Common myeloid progenitor, CD34-positive (primary cell): ENCODE results near the gene PTPN1.
A peak's percentile ranks its signal among the peaks of the same experiment; 100 is the strongest.

Source experiments
- CTCF ChIA-PET: fragments of 350-600 bp; sonication (Branson Sonifier 250); formaldehyde crosslinking; loops from one replicate; lab custom pipeline; 2021; ENCODE audit warnings: antibody characterized with exemption; lab: Charles Lee
- POLR2A ChIA-PET: fragments of 350-600 bp; sonication (Branson Sonifier 250); formaldehyde crosslinking; loops from one replicate; lab custom pipeline; 2021; ENCODE audit warnings: antibody characterized with exemption; lab: Charles Lee
- DNase-seq, 3 donors: peaks; one replicate each; pipeline versions ENCODE4 v3.0.0 to v3.0.0-alpha.2; 2013
- H3K27ac ChIP-seq, 2 experiments: 1 replicate in 1 of 2; 2 replicates in 1 of 2; pipeline ENCODE4 v1.7.0; 2013; ENCODE audit warnings: inconsistent platforms in 2 of 2, low read length in 2 of 2, mild to moderate bottlenecking in 2 of 2, low read depth in 1 of 2, moderate library complexity in 1 of 2; ENCODE audit not compliant: severe bottlenecking in 2 of 2, insufficient read depth in 1 of 2, poor library complexity in 1 of 2
- H3K27me3 ChIP-seq, 5 experiments: replicated peaks in 2 of 5; 1 replicate in 3 of 5; 2 replicates in 2 of 5; pipeline versions ENCODE4 v1.6.1 to v1.7.0; 2013; ENCODE audit warnings: low read length in 4 of 5, mild to moderate bottlenecking in 2 of 5, moderate library complexity in 2 of 5, inconsistent platforms in 1 of 5; ENCODE audit not compliant: insufficient read depth in 5 of 5, control insufficient read depth in 4 of 5
- H3K36me3 ChIP-seq, 4 experiments: 1 replicate in 2 of 4; 2 replicates in 2 of 4; pipeline versions ENCODE4 v1.6.1 to v1.7.0; 2013; ENCODE audit warnings: low read length in 3 of 4, control low read depth in 1 of 4, mild to moderate bottlenecking in 1 of 4; ENCODE audit not compliant: control insufficient read depth in 4 of 4, insufficient read depth in 4 of 4
- H3K4me1 ChIP-seq, 4 experiments: 1 replicate in 3 of 4; 2 replicates in 1 of 4; pipeline versions ENCODE4 v1.6.1 to v1.7.1; 2013; ENCODE audit warnings: low read length in 3 of 4, mild to moderate bottlenecking in 3 of 4, control low read depth in 1 of 4, inconsistent platforms in 1 of 4, moderate library complexity in 1 of 4; ENCODE audit not compliant: control insufficient read depth in 4 of 4, insufficient read depth in 4 of 4; ENCODE audit errors: control extremely low read depth in 1 of 4
- H3K4me3 ChIP-seq, 7 experiments: 1 replicate in 4 of 7; 2 replicates in 3 of 7; pipeline versions ENCODE4 v1.5.1 to v1.7.0; 2013; ENCODE audit warnings: mild to moderate bottlenecking in 7 of 7, low read length in 6 of 7, moderate library complexity in 6 of 7, inconsistent platforms in 2 of 7, low read depth in 2 of 7, control low read depth in 1 of 7; ENCODE audit not compliant: insufficient read depth in 4 of 7, control insufficient read depth in 1 of 7; ENCODE audit errors: extremely low read depth in 1 of 7
- H3K9me3 ChIP-seq, 5 experiments: 1 replicate in 4 of 5; 2 replicates in 1 of 5; pipeline versions ENCODE4 v1.6.1 to v1.7.1; 2013; ENCODE audit warnings: low read length in 4 of 5, mild to moderate bottlenecking in 2 of 5, inconsistent platforms in 1 of 5, low read depth in 1 of 5, moderate library complexity in 1 of 5; ENCODE audit not compliant: control insufficient read depth in 4 of 5, insufficient read depth in 2 of 5; ENCODE audit errors: control extremely low read depth in 1 of 5
- WGBS: methylation state at CpG from one replicate; pipeline ENCODE4 v1.1.5; 2013; ENCODE audit not compliant: insufficient coverage; 5-methylcytosine and 5-hydroxymethylcytosine counted together

The PTPN1 gene

GRCh38 chr20:50467174-50467573 lies 43.0 kb upstream of the PTPN1 start:
- no peak for DNase-seq
- no peak overlapping the region for H3K4me3 ChIP-seq
- no peaks in the 10 kb centered on the region for H3K27me3 ChIP-seq
- ChIA-PET POLR2A (no interaction called here), CTCF (interaction anchor here (0.5 to 15.1 kb wide), 7 partner anchors 25 to 356 kb away, joined by 3 to 262 read pairs (median 4); partner anchors contain the start of gene CEBPB)
- H3K27ac ChIP-seq: no peak overlapping the region
- WGBS: 82% methylated on average over 6 of the region's 6 CpGs
- peaks cover 0 to 7% (median 3%) of the 10 kb centered on the region in 4 experiments for H3K4me1 ChIP-seq
- no peaks in the 10 kb centered on the region for H3K9me3 ChIP-seq
- no peaks in the 10 kb centered on the region for H3K36me3 ChIP-seq

- peak; percentile 43 to 62 (median 53) for DNase-seq
- ChIA-PET POLR2A (interaction anchor here (0.6 kb wide), 1 partner anchor 293 kb away, joined by 3 read pairs; no protein-coding TSS in a partner anchor), CTCF (interaction anchor here (0.5 to 15.1 kb wide), 10 partner anchors 9 to 356 kb away, joined by 3 to 262 read pairs (median 4); partner anchors contain the start of gene CEBPB)
- Histone ChIP-seq H3K4me1 (peaks cover 0 to 10% (median 4%) of the 10 kb centered on the region in 4 experiments), H3K9me3 (no peaks in the 10 kb centered on the region), H3K36me3 (no peaks in the 10 kb centered on the region), H3K27me3 (no peaks in the 10 kb centered on the region), H3K4me3 (no peak overlapping the region), H3K27ac (no peak overlapping the region)
- WGBS: 92% methylated on average over 1 of the region's 3 CpGs
These were observed 42.3 kb upstream of the PTPN1 start for GRCh38 chr20:50467718-50468356.

- DNase-seq: no peak
- POLR2A ChIA-PET: interaction anchor here (0.6 kb wide), 1 partner anchor 293 kb away, joined by 3 read pairs; no protein-coding TSS in a partner anchor
- H3K27ac ChIP-seq: no peak overlapping the region
- CTCF ChIA-PET: interaction anchor here (0.7 to 15.1 kb wide), 9 partner anchors 9 to 283 kb away, joined by 3 to 262 read pairs (median 4); partner anchors contain the start of gene CEBPB
- H3K4me3 ChIP-seq: no peak overlapping the region
- no peaks in the 10 kb centered on the region for H3K36me3 ChIP-seq
- H3K4me1 ChIP-seq: peaks cover 5 to 14% (median 9%) of the 10 kb centered on the region in 4 experiments
- H3K9me3 ChIP-seq: no peaks in the 10 kb centered on the region
- H3K27me3 ChIP-seq: no peaks in the 10 kb centered on the region
- 97% methylated on average over 2 of the region's 2 CpGs for WGBS
These were observed 41.8 kb upstream of the PTPN1 start for GRCh38 chr20:50468378-50468798.

GRCh38 chr20:50469176-50469723 lies 40.9 kb upstream of the PTPN1 start:
- Histone ChIP-seq H3K27ac (no peak overlapping the region), H3K4me1 (peaks cover 6 to 13% (median 11%) of the 10 kb centered on the region in 4 experiments), H3K9me3 (no peaks in the 10 kb centered on the region), H3K27me3 (no peaks in the 10 kb centered on the region), H3K4me3 (no peak overlapping the region), H3K36me3 (no peaks in the 10 kb centered on the region)
- WGBS: 100% methylated on average over 3 of the region's 4 CpGs
- ChIA-PET POLR2A (interaction anchor here (0.6 kb wide), 1 partner anchor 22 kb away, joined by 4 read pairs; no protein-coding TSS in a partner anchor), CTCF (interaction anchor here (1.0 to 15.1 kb wide), 5 partner anchors 11 to 284 kb away, joined by 3 to 262 read pairs (median 15); partner anchors contain the start of gene CEBPB)
- DNase-seq: no peak

- WGBS: 95% methylated on average over 2 of the region's 2 CpGs
- Histone ChIP-seq H3K36me3 (no peaks in the 10 kb centered on the region), H3K27ac (no peak overlapping the region), H3K27me3 (no peaks in the 10 kb centered on the region), H3K4me3 (no peak overlapping the region), H3K9me3 (no peaks in the 10 kb centered on the region), H3K4me1 (peaks cover 6 to 11% (median 9%) of the 10 kb centered on the region in 4 experiments)
- ChIA-PET POLR2A (interaction anchor here (0.6 kb wide), 1 partner anchor 22 kb away, joined by 4 read pairs; no protein-coding TSS in a partner anchor), CTCF (interaction anchor here (1.0 to 15.1 kb wide), 5 partner anchors 10 to 284 kb away, joined by 3 to 262 read pairs (median 15); partner anchors contain the start of gene CEBPB)
- no peak for DNase-seq
These were observed 40.4 kb upstream of the PTPN1 start for GRCh38 chr20:50469796-50470195.

- Histone ChIP-seq H3K4me3 (no peak overlapping the region), H3K36me3 (no peaks in the 10 kb centered on the region), H3K27ac (no peak overlapping the region), H3K4me1 (peaks cover 6 to 12% (median 9%) of the 10 kb centered on the region in 4 experiments), H3K9me3 (no peaks in the 10 kb centered on the region), H3K27me3 (no peaks in the 10 kb centered on the region)
- 100% methylated on average over 2 of the region's 4 CpGs for WGBS
- no peak for DNase-seq
- ChIA-PET POLR2A (interaction anchor here (0.6 kb wide), 1 partner anchor 21 kb away, joined by 4 read pairs; no protein-coding TSS in a partner anchor), CTCF (interaction anchor here (1.0 to 15.1 kb wide), 4 partner anchors 10 to 285 kb away, joined by 3 to 262 read pairs (median 82); partner anchors contain the start of gene CEBPB)
These were observed 39.8 kb upstream of the PTPN1 start for GRCh38 chr20:50470264-50470858.
